Naive thymus-derived CD4-positive, alpha-beta T cell (primary cell): ENCODE measurements around the gene MAP4K3. TPM values are rescaled to one million over a fixed set of nuclear protein-coding genes. Genes with fewer than 3 reads are reported as not detected.
"Not testable (repeated sequence)": the region's sequence is repeated elsewhere in the genome, so short reads cannot be mapped to it uniquely, and the experiment has no call there.

Experiments
- ATAC-seq: fragments of 150-1000 bp; cut with Tn5 transposase; 2 replicates; pipeline ENCODE4 v1.10.0; 2021; ENCODE audit warnings: mild to moderate bottlenecking, moderate library complexity
- CTCF ChIA-PET: fragments of 350-600 bp; sonication (Branson Sonifier 250); formaldehyde crosslinking; loops from one replicate; lab custom pipeline; 2021; ENCODE audit warnings: antibody characterized with exemption; lab: Charles Lee
- POLR2A ChIA-PET: fragments of 350-600 bp; sonication (Branson Sonifier 250); formaldehyde crosslinking; loops from one replicate; lab custom pipeline; 2021; ENCODE audit warnings: antibody characterized with exemption, inconsistent platforms; lab: Charles Lee
- DNase-seq, 9 donors: peaks; one replicate each; pipeline versions ENCODE4 v3.0.0 to v3.0.0-alpha.2; 2020 to 2022; ENCODE audit warnings: mixed read lengths in 1 of 9
- H3K27ac ChIP-seq: one replicate; pipeline ENCODE4 v1.7.0; 2013; ENCODE audit warnings: mild to moderate bottlenecking, low read depth, low read length, moderate library complexity
- H3K27me3 ChIP-seq, 2 donors: one replicate each; pipeline ENCODE4 v1.7.0; 2013; ENCODE audit warnings: low read length in 2 of 2, mild to moderate bottlenecking in 2 of 2, moderate library complexity in 2 of 2; ENCODE audit not compliant: control insufficient read depth in 2 of 2, insufficient read depth in 2 of 2
- H3K36me3 ChIP-seq, 3 experiments: 1 replicate in 2 of 3; 2 replicates in 1 of 3; pipeline ENCODE4 v1.7.0; 2013; ENCODE audit warnings: low read length in 3 of 3, mild to moderate bottlenecking in 3 of 3, moderate library complexity in 1 of 3; ENCODE audit not compliant: insufficient read depth in 3 of 3, control insufficient read depth in 2 of 3
- H3K4me1 ChIP-seq, 2 donors: one replicate each; pipeline ENCODE4 v1.7.0; 2013; ENCODE audit warnings: low read length in 2 of 2, mild to moderate bottlenecking in 2 of 2, moderate library complexity in 1 of 2; ENCODE audit not compliant: control insufficient read depth in 2 of 2, insufficient read depth in 2 of 2
- H3K4me3 ChIP-seq: 2 replicates; pipeline ENCODE4 v1.7.0; 2013; ENCODE audit warnings: mild to moderate bottlenecking, low read length
- H3K9me3 ChIP-seq, 3 experiments: 1 replicate in 2 of 3; 2 replicates in 1 of 3; pipeline ENCODE4 v1.7.0; 2013; ENCODE audit warnings: low read length in 3 of 3; ENCODE audit not compliant: control insufficient read depth in 2 of 3
- H3K27ac Mint-ChIP-seq, 9 donors: one replicate each; pipeline ENCODE4 v1.8.0; 2020 to 2022; ENCODE audit warnings: mixed read lengths in 9 of 9, mild to moderate bottlenecking in 8 of 9, moderate library complexity in 5 of 9, inconsistent platforms in 2 of 9
- H3K27me3 Mint-ChIP-seq, 5 donors: one replicate each; pipeline ENCODE4 v1.8.0; 2021 to 2022; ENCODE audit warnings: mixed read lengths in 5 of 5, mild to moderate bottlenecking in 1 of 5
- H3K36me3 Mint-ChIP-seq, 5 donors: one replicate each; pipeline ENCODE4 v1.8.0; 2020 to 2022; ENCODE audit warnings: mixed read lengths in 5 of 5, mild to moderate bottlenecking in 3 of 5, inconsistent platforms in 1 of 5
- H3K4me1 Mint-ChIP-seq, 7 donors: one replicate each; pipeline ENCODE4 v1.8.0; 2020 to 2022; ENCODE audit warnings: mixed read lengths in 7 of 7, mild to moderate bottlenecking in 3 of 7, inconsistent platforms in 1 of 7
- H3K4me3 Mint-ChIP-seq, 10 donors: one replicate each; pipeline ENCODE4 v1.8.0; 2020 to 2022; ENCODE audit warnings: mild to moderate bottlenecking in 10 of 10, mixed read lengths in 10 of 10, moderate library complexity in 6 of 10, inconsistent platforms in 2 of 10
- H3K9me3 Mint-ChIP-seq, 11 donors: one replicate each; pipeline ENCODE4 v1.8.0; 2020 to 2022; ENCODE audit warnings: mixed read lengths in 11 of 11, mild to moderate bottlenecking in 4 of 11, inconsistent platforms in 1 of 11, moderate library complexity in 1 of 11
- intact Hi-C, 2 donors: fragments of 100-400 bp; cut with micrococcal nuclease; formaldehyde crosslinking; loops; one replicate each; pipeline ENCODE4 v1.15.1; 2023
- polyA plus RNA-seq, 2 donors: library from polyadenylated mRNA; unstranded; fragments of 300-500 nt; fragmentation: Illumina TruSeq; gene quantifications; one replicate each; pipeline ENCODE4 v1.2.3, GENCODE V29; 2021
- total RNA-seq, 6 experiments: library from RNA in 5 of 6; stranded (reverse) in 5 of 6; gene quantifications; 1 replicate in 5 of 6; 2 replicates in 1 of 6; pipeline ENCODE4 v1.2.3 and lab custom pipeline; 2021 to 2026

MAP4K3 gene
- total and polyA plus RNA-seq, 7 experiments from 2014 or later, result 2.9 to 32.2 (median 19.9) TPM

DNA sequence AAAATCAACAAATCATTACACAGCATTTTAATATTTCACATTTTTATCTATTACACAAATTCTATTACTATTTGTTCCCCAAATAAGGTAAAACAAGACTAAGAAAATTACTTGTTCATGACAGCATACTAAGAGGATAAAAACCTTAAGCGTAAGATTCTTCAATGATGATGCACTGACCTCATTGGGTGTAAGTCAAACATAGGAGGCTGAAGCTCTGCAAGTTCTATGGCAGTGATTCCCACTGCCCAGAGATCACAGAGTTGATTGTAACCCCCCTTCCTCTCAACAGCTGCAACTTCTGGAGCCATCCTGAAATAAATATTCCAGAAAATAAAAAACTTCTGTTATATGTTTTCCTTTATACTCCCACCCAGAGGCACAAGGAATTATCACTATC is 111.1 kb downstream of the MAP4K3 start:
- intact Hi-C loops, result no loop called here
- Histone ChIP-seq H3K27me3 (no peaks in the 10 kb centered on the region), H3K4me3 (no peak overlapping the region), H3K4me1 (no peaks in the 10 kb centered on the region), H3K36me3 (no peaks in the 10 kb centered on the region), H3K27ac (no peak overlapping the region), H3K9me3 (no peaks in the 10 kb centered on the region)
- ChIA-PET POLR2A (no interaction called here), CTCF (no interaction called here)
- H3K27me3 Mint-ChIP-seq, result no peaks in the 10 kb centered on the region
- no peak for ATAC-seq
- no peak overlapping the region for H3K27ac Mint-ChIP-seq
- no peak for DNase-seq
- H3K4me3 Mint-ChIP-seq, result no peak overlapping the region
- no peaks in the 10 kb centered on the region for H3K9me3 Mint-ChIP-seq
- H3K36me3 Mint-ChIP-seq, result peaks cover 4 to 53% (median 38%) of the 10 kb centered on the region in 5 donors
- no peaks in the 10 kb centered on the region for H3K4me1 Mint-ChIP-seq

DNA sequence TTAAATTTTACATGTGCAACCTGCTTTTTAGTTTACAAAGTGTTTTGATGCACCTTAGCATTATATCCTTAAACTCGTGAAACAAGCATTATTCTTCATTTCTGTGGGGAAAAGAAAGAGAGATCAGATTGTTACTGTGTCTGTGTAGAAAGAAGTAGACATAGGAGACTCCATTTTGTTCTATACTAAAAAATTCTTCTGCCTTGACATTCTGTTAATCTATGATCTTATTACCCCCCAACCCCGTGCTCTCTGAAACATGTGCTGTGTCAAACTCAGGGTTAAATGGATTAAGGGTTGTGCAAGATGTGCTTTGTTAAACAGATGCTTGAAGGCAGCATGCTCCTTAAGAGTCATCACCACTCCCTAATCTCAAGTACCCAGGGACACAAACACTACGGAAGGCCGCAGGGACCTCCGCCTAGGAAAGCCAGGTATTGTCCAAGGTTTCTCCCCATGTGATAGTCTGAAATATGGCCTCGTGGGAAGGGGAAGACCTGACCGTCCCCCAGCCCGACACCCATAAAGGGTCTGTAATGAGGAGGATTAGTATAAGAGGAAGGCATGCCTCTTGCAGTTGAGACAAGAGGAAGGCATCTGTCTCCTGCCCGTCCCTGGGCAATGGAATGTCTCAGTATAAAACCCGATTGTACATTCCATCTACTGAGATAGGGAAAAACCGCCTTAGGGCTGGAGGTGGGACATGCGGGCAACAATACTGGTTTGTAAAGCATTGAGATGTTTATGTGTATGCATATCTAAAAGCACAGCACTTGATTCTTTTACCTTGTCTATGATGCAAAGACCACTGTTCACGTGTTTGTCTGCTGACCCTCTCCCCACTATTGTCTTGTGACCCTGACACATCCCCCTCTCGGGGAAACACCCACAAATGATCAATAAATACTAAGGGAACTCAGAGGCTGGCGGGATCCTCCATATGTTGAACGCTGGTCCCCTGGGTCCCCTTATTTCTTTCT is 115.7 kb downstream of the MAP4K3 start:
- H3K27me3 ChIP-seq, H3K27ac Mint-ChIP-seq, H3K9me3 ChIP-seq, DNase-seq, H3K36me3 ChIP-seq, ATAC-seq, H3K27ac ChIP-seq, H3K4me1 Mint-ChIP-seq, H3K4me3 ChIP-seq, H3K4me3 Mint-ChIP-seq, H3K27me3 Mint-ChIP-seq, H3K4me1 ChIP-seq, CTCF ChIA-PET, intact Hi-C loops, H3K9me3 Mint-ChIP-seq, POLR2A ChIA-PET: not testable (repeated sequence)
- H3K36me3 Mint-ChIP-seq, result peaks cover 0 to 35% (median 17%) of the 10 kb centered on the region in 5 donors

DNA sequence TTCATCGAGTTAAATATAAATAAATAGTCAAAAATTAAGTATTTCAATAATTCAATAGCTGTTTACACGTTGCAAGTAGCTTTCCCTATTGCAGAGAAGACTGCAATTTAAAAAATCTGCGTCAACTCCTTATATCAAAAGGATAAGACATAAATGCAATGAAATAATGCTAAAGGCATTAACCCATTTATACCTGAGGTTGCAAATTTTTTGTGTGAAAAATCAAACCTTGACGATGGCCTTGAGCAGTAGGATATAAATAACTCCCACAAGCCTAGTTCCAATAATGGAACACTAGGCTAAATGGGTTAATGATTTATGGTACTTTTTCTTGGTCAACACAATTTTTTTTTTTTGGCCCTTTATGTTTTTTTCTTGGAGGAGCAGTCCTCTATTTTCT is 116.9 kb downstream of the MAP4K3 start:
- no peak for DNase-seq
- H3K27ac Mint-ChIP-seq, result no peak overlapping the region
- H3K4me1 ChIP-seq, result no peaks in the 10 kb centered on the region
- H3K4me3 Mint-ChIP-seq, result no peak overlapping the region
- no peaks in the 10 kb centered on the region for H3K9me3 Mint-ChIP-seq
- no peak for ATAC-seq
- intact Hi-C loops, result no loop called here
- no peaks in the 10 kb centered on the region for H3K9me3 ChIP-seq
- H3K27ac ChIP-seq, result no peak overlapping the region
- ChIA-PET POLR2A (no interaction called here), CTCF (no interaction called here)
- H3K4me3 ChIP-seq, result no peak overlapping the region
- no peaks in the 10 kb centered on the region for H3K36me3 ChIP-seq
- H3K4me1 Mint-ChIP-seq, result peaks cover 0 to 5% (median 0%) of the 10 kb centered on the region in 7 donors
- peaks cover 0 to 33% (median 14%) of the 10 kb centered on the region in 5 donors for H3K36me3 Mint-ChIP-seq
- H3K27me3 Mint-ChIP-seq, result no peaks in the 10 kb centered on the region
- H3K27me3 ChIP-seq, result no peaks in the 10 kb centered on the region

DNA sequence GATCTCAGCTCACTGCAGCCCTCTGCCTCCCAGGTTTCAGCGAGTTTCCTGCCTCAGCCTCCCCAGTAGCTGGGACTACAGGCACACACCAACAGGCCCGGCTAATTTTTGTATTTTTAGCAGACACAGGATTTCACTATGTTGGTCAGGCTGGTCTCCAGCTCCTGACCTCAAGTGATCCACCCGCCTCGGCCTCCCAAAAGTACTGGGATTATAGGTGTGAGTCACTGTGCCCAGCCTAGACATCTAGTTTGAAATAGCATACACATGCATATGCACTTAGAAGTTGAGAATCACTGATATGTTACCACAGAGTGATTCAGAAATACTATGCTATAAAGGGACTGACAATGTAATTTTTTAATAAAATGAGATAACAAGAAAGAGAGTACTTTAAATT is 123.5 kb downstream of the MAP4K3 start:
- Mint-ChIP-seq H3K27ac (peak overlapping the region in 1 of 9 donors; percentile 5), H3K4me1 (peaks cover 0 to 1% (median 0%) of the 10 kb centered on the region in 7 donors), H3K4me3 (no peak overlapping the region), H3K27me3 (no peaks in the 10 kb centered on the region), H3K9me3 (no peaks in the 10 kb centered on the region), H3K36me3 (peaks cover 3 to 48% (median 23%) of the 10 kb centered on the region in 5 donors)
- CTCF ChIA-PET, result no interaction called here
- DNase-seq (no peak), ATAC-seq (no peak)
- Histone ChIP-seq H3K36me3 (peaks cover 0 to 17% (median 0%) of the 10 kb centered on the region in 3 experiments), H3K27ac (no peak overlapping the region), H3K9me3 (no peaks in the 10 kb centered on the region), H3K4me3 (no peak overlapping the region), H3K27me3 (no peaks in the 10 kb centered on the region), H3K4me1 (no peaks in the 10 kb centered on the region)
- POLR2A ChIA-PET, result no interaction called here
- intact Hi-C loops, result no loop called here

GRCh38 chr2:39311469-39311868 is 125.6 kb downstream of the MAP4K3 start:
- Mint-ChIP-seq H3K27ac (no peak overlapping the region), H3K36me3 (peaks cover 3 to 45% (median 18%) of the 10 kb centered on the region in 5 donors), H3K9me3 (no peaks in the 10 kb centered on the region), H3K4me3 (no peak overlapping the region), H3K4me1 (peaks cover 0 to 1% (median 0%) of the 10 kb centered on the region in 7 donors), H3K27me3 (no peaks in the 10 kb centered on the region)
- Histone ChIP-seq H3K9me3 (no peaks in the 10 kb centered on the region), H3K27me3 (no peaks in the 10 kb centered on the region), H3K27ac (no peak overlapping the region), H3K4me1 (no peaks in the 10 kb centered on the region), H3K4me3 (no peak overlapping the region), H3K36me3 (peaks cover 0 to 17% (median 0%) of the 10 kb centered on the region in 3 experiments)
- CTCF ChIA-PET, result no interaction called here
- POLR2A ChIA-PET, result no interaction called here
- DNase-seq, result no peak
- intact Hi-C loops, result no loop called here
- no peak for ATAC-seq

GRCh38 chr2:39308778-39309177 is 128.3 kb downstream of the MAP4K3 start:
- ATAC-seq, result no peak
- POLR2A ChIA-PET, result no interaction called here
- no peaks in the 10 kb centered on the region for H3K27me3 ChIP-seq
- no peak overlapping the region for H3K4me3 ChIP-seq
- DNase-seq, result no peak
- Mint-ChIP-seq H3K27me3 (no peaks in the 10 kb centered on the region), H3K27ac (no peak overlapping the region), H3K36me3 (peaks cover 0 to 49% (median 18%) of the 10 kb centered on the region in 5 donors), H3K4me1 (peaks cover 0 to 1% (median 0%) of the 10 kb centered on the region in 7 donors), H3K4me3 (no peak overlapping the region), H3K9me3 (no peaks in the 10 kb centered on the region)
- H3K36me3 ChIP-seq, result peaks cover 0 to 10% (median 0%) of the 10 kb centered on the region in 3 experiments
- no peaks in the 10 kb centered on the region for H3K9me3 ChIP-seq
- H3K27ac ChIP-seq, result no peak overlapping the region
- CTCF ChIA-PET, result no interaction called here
- intact Hi-C loops, result no loop called here
- H3K4me1 ChIP-seq, result no peaks in the 10 kb centered on the region
